Activated CD4-positive, alpha-beta T cell treated with anti-CD3 and anti-CD28 coated beads, Interleukin-2, amount 10 ng/mL, durations not matched to agents 7 days and 5 days (primary cell): ENCODE data around the gene P2RX2. TPM values are rescaled to one million over a fixed set of nuclear protein-coding genes. Genes with fewer than 3 reads are reported as not detected.

ENCODE experiments used
- CTCF ChIA-PET: fragments of 350-600 bp; sonication (Branson Sonifier 250); formaldehyde crosslinking; loops from one replicate; lab custom pipeline; 2021; ENCODE audit warnings: antibody characterized with exemption; lab: Charles Lee
- POLR2A ChIA-PET: fragments of 350-600 bp; sonication (Branson Sonifier 250); formaldehyde crosslinking; loops from one replicate; lab custom pipeline; 2021; ENCODE audit warnings: antibody characterized with exemption; lab: Charles Lee
- DNase-seq: peaks from one replicate; pipeline ENCODE4 v3.0.0-alpha.2; 2020
- H3K27ac Mint-ChIP-seq: one replicate; pipeline ENCODE4 v1.8.0; 2021; ENCODE audit warnings: mild to moderate bottlenecking, moderate library complexity, mixed read lengths
- H3K27me3 Mint-ChIP-seq: one replicate; pipeline ENCODE4 v1.8.0; 2021; ENCODE audit warnings: mixed read lengths
- H3K36me3 Mint-ChIP-seq: one replicate; pipeline ENCODE4 v1.8.0; 2021; ENCODE audit warnings: low read depth, mixed read lengths
- H3K4me1 Mint-ChIP-seq: one replicate; pipeline ENCODE4 v1.8.0; 2021; ENCODE audit warnings: mixed read lengths
- H3K4me3 Mint-ChIP-seq: one replicate; pipeline ENCODE4 v1.8.0; 2021; ENCODE audit warnings: mild to moderate bottlenecking, moderate library complexity, mixed read lengths
- H3K9me3 Mint-ChIP-seq: one replicate; pipeline ENCODE4 v1.8.0; 2021; ENCODE audit warnings: mixed read lengths
- total RNA-seq, 2 experiments: library from RNA; stranded (reverse); gene quantifications; one replicate each; pipeline ENCODE4 v1.2.3, GENCODE V29; 2021

Gene P2RX2
- total RNA-seq, 2 experiments from 2014 or later = not detected

DNA sequence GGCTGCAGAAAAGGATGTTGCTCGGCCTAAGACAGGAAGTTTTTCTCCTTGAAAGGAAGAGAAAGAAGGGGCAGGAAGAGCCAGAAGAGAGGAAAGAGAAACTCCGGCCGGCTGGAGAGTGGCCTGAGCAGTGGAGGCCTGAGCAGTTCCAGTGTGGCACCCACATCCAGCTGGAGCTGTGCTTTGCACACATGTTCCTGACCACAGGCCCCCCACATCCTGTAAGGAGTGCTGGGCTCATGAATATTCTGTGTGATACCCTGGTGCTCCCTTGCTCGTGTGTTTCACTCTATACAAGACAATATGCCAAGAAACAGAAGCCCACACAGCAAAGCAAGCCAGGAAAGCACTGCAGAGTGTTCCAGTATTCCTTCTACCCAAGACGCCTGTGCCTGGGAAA, 41.5 kb downstream of the P2RX2 start:
- Mint-ChIP-seq H3K27me3 (no peaks in the 10 kb centered on the region), H3K4me3 (no peak overlapping the region), H3K4me1 (peaks cover 54% of the 10 kb centered on the region), H3K36me3 (peaks cover 68% of the 10 kb centered on the region), H3K9me3 (no peaks in the 10 kb centered on the region), H3K27ac (peak overlapping the region; percentile 85)
- POLR2A ChIA-PET = no interaction called here
- CTCF ChIA-PET = interaction anchor here (1.2 kb wide), 1 partner anchor 27 kb away, joined by 5 read pairs; no protein-coding TSS in a partner anchor
- peak; percentile 19 for DNase-seq

- Mint-ChIP-seq H3K27ac (peak overlapping the region; percentile 71), H3K9me3 (no peaks in the 10 kb centered on the region), H3K4me1 (peaks cover 57% of the 10 kb centered on the region), H3K36me3 (peaks cover 78% of the 10 kb centered on the region), H3K4me3 (no peak overlapping the region), H3K27me3 (no peaks in the 10 kb centered on the region)
- ChIA-PET POLR2A (no interaction called here), CTCF (interaction anchor here (0.6 to 1.1 kb wide), 2 partner anchors 138 to 153 kb away, joined by 4 to 5 read pairs; no protein-coding TSS in a partner anchor)
- DNase-seq = no peak
Measured at GRCh38 chr12:132660996-132661395, 42.4 kb downstream of the P2RX2 start.

- CTCF ChIA-PET = interaction anchor here (0.5 to 1.1 kb wide), 2 partner anchors 137 to 595 kb away, joined by 4 to 5 read pairs; no protein-coding TSS in a partner anchor
Measured at GRCh38 chr12:132661972-132662371, 43.4 kb downstream of the P2RX2 start.

GRCh38 chr12:132662901-132663755, 44.6 kb downstream of the P2RX2 start:
- no peak for DNase-seq
- Mint-ChIP-seq H3K9me3 (no peaks in the 10 kb centered on the region), H3K36me3 (peaks cover 76% of the 10 kb centered on the region), H3K27me3 (no peaks in the 10 kb centered on the region), H3K27ac (peak overlapping the region; percentile 77), H3K4me3 (no peak overlapping the region), H3K4me1 (peaks cover 57% of the 10 kb centered on the region)
- CTCF ChIA-PET = no interaction called here
- POLR2A ChIA-PET = no interaction called here

More at GRCh38 chr12:132661972-132662371, 43.4 kb downstream of the P2RX2 start:
- POLR2A ChIA-PET = no interaction called here
- Mint-ChIP-seq H3K4me1 (peaks cover 57% of the 10 kb centered on the region), H3K4me3 (no peak overlapping the region), H3K27me3 (no peaks in the 10 kb centered on the region), H3K9me3 (no peaks in the 10 kb centered on the region), H3K36me3 (peaks cover 82% of the 10 kb centered on the region), H3K27ac (peak overlapping the region; percentile 47)
- DNase-seq = no peak

GRCh38 chr12:132664206-132665148, 45.9 kb downstream of the P2RX2 start:
- CTCF ChIA-PET = interaction anchor here (1.0 kb wide), 1 partner anchor 30 kb away, joined by 3 read pairs; no protein-coding TSS in a partner anchor
- Mint-ChIP-seq H3K27ac (peak overlapping the region; percentile 39), H3K36me3 (peaks cover 74% of the 10 kb centered on the region), H3K9me3 (no peaks in the 10 kb centered on the region), H3K27me3 (no peaks in the 10 kb centered on the region), H3K4me3 (no peak overlapping the region), H3K4me1 (peaks cover 54% of the 10 kb centered on the region)
- DNase-seq = no peak
- POLR2A ChIA-PET = no interaction called here

DNA sequence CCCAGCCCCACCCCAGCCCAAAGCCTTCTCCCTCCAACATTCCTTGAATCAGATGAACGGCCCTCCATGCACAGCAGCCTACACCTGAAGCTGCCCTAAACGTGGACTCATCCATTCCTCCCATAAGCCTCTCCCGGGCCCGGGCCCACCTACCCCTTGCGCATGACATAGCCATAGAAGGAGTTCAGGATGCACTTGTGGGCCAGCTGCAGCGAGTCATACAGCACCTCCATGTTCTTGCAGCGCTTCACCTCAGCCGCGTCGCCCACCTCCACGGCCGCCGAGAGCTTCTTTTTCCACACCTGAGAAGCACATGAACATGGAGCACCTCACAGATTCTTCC, 46.5 kb downstream of the P2RX2 start:
- POLR2A ChIA-PET = no interaction called here

DNA sequence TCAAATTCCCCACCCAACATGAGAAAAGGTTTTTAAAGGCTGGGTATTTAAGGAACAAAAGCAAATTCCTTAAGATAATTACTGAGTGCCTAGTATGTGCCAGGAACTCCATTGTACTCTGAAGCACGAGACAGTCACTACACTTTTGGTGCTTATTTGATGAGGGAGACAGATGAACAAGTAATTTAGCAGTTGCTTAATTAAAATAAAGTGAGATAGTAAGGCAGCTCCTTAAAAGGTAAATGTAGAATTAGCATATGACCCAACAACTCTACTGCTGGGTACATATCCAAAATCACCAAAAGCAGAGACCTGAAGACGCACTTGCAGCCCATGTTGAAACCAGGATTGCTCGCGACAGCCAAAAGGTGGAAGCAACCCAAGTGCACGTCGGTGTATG, 47.2 kb downstream of the P2RX2 start:
- Mint-ChIP-seq H3K27me3 (no peaks in the 10 kb centered on the region), H3K4me1 (peaks cover 42% of the 10 kb centered on the region), H3K9me3 (no peaks in the 10 kb centered on the region), H3K27ac (no peak overlapping the region), H3K36me3 (peaks cover 71% of the 10 kb centered on the region), H3K4me3 (no peak overlapping the region)
- CTCF ChIA-PET = no interaction called here
- POLR2A ChIA-PET = no interaction called here
- DNase-seq = no peak

More for the DNA sequence above, 46.5 kb downstream of the P2RX2 start:
- no peaks in the 10 kb centered on the region for H3K9me3 Mint-ChIP-seq
- peaks cover 49% of the 10 kb centered on the region for H3K4me1 Mint-ChIP-seq
- no peaks in the 10 kb centered on the region for H3K27me3 Mint-ChIP-seq
- H3K36me3 Mint-ChIP-seq = peaks cover 74% of the 10 kb centered on the region
- DNase-seq = no peak
- no peak overlapping the region for H3K27ac Mint-ChIP-seq
- no peak overlapping the region for H3K4me3 Mint-ChIP-seq
- CTCF ChIA-PET = interaction anchor here (1.0 kb wide), 1 partner anchor 30 kb away, joined by 3 read pairs; no protein-coding TSS in a partner anchor

DNA sequence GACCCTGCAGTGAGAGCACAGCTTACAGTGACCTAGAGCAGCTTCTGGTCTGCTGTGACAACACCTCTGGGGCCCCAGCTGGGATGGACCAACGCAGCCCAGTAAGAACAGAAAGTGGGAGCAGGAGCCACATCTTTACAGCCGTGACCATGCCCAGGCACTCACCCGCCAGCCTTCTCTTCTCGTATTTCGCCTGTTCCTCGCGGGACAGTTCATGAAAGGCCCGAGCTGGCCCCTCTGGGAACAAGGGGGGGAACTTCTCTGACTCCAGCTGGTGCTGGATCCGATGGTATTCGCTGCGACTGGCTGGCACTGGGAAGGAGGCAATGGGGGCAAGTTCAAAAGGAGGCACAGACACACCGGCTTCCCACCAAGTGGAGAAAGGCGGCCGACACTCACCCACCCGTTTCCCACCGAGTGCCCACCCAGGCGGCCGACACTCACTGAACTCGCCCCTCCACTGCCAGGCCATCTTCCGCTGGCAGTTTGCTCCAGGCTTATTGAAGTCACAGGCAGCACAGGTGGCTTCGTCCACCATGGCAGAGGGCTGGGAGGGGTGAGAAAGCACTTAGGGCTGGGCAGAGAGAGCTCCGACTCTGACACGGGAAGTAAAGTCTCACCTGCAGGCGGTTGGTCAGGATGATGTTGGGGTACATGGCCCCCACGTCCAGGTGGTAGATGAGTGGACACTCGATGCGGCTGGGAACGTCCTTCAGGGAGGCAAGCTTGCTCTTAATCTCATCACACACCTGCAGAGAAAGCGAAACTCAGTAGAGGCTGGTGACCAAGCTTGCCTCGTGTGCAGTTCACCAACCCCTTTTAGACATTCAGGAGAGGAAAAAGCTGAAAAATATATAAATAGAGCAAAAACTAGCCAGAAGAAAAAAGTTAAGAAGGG, 49.9 kb downstream of the P2RX2 start:
- Mint-ChIP-seq H3K27me3 (no peaks in the 10 kb centered on the region), H3K4me3 (no peak overlapping the region), H3K9me3 (no peaks in the 10 kb centered on the region), H3K36me3 (peaks cover 58% of the 10 kb centered on the region), H3K4me1 (peaks cover 26% of the 10 kb centered on the region), H3K27ac (no peak overlapping the region)
- no peak for DNase-seq
- POLR2A ChIA-PET = no interaction called here
- CTCF ChIA-PET = no interaction called here

DNA sequence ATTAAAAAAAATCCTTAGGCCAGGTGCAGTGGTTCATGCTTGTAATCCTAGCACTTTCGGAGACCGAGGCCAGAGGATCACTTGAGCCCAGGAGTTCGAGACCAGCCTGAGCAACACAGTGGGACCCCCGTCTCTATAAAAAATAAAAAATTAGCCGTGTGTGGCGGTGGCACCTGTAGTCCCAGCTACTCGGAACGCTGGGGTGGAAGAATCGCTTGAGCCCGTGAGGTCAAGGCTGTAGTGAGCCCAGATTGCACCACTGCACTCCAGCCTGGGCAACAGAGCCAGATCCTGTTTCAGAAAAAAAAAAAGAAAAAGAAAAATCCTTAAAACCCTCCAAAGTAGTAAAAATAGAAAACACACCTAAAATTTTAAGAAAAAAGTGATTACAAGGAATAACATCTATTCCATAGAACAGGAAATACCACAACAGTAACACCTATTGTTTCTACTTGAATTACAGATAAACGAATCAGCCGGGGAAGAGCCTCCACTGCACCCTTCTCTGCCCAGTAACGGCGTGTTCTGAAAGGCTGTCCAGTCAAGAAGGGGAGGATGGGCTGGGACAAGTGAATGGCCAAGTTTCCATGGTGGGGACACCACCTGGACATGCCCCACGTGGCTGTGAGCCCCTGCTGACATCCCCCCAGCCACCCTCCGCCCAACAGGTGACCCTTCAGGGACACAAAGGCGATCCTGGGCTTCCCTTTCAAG, 50.7 kb downstream of the P2RX2 start:
- POLR2A ChIA-PET = no interaction called here
- H3K4me3 Mint-ChIP-seq = no peak overlapping the region
- peaks cover 60% of the 10 kb centered on the region for H3K36me3 Mint-ChIP-seq
- no peak overlapping the region for H3K27ac Mint-ChIP-seq
- H3K4me1 Mint-ChIP-seq = peaks cover 17% of the 10 kb centered on the region
- CTCF ChIA-PET = no interaction called here
- no peak for DNase-seq
- H3K27me3 Mint-ChIP-seq = no peaks in the 10 kb centered on the region
- H3K9me3 Mint-ChIP-seq = no peaks in the 10 kb centered on the region
